ENCODE results near the gene ADCY7.
"Not testable (repeated sequence)": the region's sequence is repeated elsewhere in the genome, so short reads cannot be mapped to it uniquely, and the experiment has no call there.

ADCY7 gene

GRCh38 chr16:50229149-50229726, 37.1 kb upstream of the ADCY7 start:
- POLR2A ChIA-PET: no interaction called here

GRCh38 chr16:50234771-50235556, 31.4 kb upstream of the ADCY7 start:
- ChIA-PET POLR2A (no interaction called here), CTCF (no interaction called here)
- no peak for TF ChIP-seq PKNOX1 (IDR thresholded peaks at IDR 0.05)
- TF ChIP-seq ELF4 (IDR thresholded peaks at IDR 0.05): no peak
- no peak for TF ChIP-seq CTBP1 (IDR thresholded peaks at IDR 0.05; ENCODE audit: borderline replicate concordance)
- TF ChIP-seq FOXK2 (IDR thresholded peaks at IDR 0.05): no peak
- no peak for TF ChIP-seq TARDBP (IDR thresholded peaks at IDR 0.05)
- no peak for TF ChIP-seq ZNF384 (IDR thresholded peaks at IDR 0.05)
- DNase-seq (ENCODE audit: extremely low spot score): no peak

More at GRCh38 chr16:50229149-50229726, 37.1 kb upstream of the ADCY7 start:
- TF ChIP-seq FOXM1 (IDR thresholded peaks at IDR 0.05; ENCODE audit: borderline replicate concordance): no peak
- no peak for TF ChIP-seq CTBP1 (IDR thresholded peaks at IDR 0.05; ENCODE audit: borderline replicate concordance)
- no peak for TF ChIP-seq BHLHE40 (IDR thresholded peaks at IDR 0.05; ENCODE audit: borderline replicate concordance)
- TF ChIP-seq HDGF (IDR thresholded peaks at IDR 0.05; ENCODE audit: borderline replicate concordance): no peak
- TF ChIP-seq SP1 (IDR thresholded peaks at IDR 0.05): no peak
- no peak for TF ChIP-seq PKNOX1 (IDR thresholded peaks at IDR 0.05)
- no peak for TF ChIP-seq TARDBP (IDR thresholded peaks at IDR 0.05)
- no peak for TF ChIP-seq SUZ12 (IDR thresholded peaks at IDR 0.05)
- no peak for TF ChIP-seq NFRKB (IDR thresholded peaks at IDR 0.05)
- TF ChIP-seq FOXA1 (IDR thresholded peaks at IDR 0.05): no peak
- no peak for TF ChIP-seq LEF1 (IDR thresholded peaks at IDR 0.05; ENCODE audit: borderline replicate concordance)
- CTCF ChIA-PET: no interaction called here
- no peak for DNase-seq (ENCODE audit: extremely low spot score)

- ChIA-PET POLR2A (no interaction called here), CTCF (no interaction called here)
- TF ChIP-seq ZNF384 (IDR thresholded peaks at IDR 0.05): no peak
- DNase-seq (ENCODE audit: extremely low spot score): no peak
These were observed 30.8 kb upstream of the ADCY7 start for GRCh38 chr16:50235581-50235980.

GRCh38 chr16:50238314-50238713, 28.0 kb upstream of the ADCY7 start:
- DNase-seq (ENCODE audit: extremely low spot score): no peak
- TF ChIP-seq LEF1 (IDR thresholded peaks at IDR 0.05; ENCODE audit: borderline replicate concordance) (no peak), SP1 (IDR thresholded peaks at IDR 0.05) (no peak), CTBP1 (IDR thresholded peaks at IDR 0.05; ENCODE audit: borderline replicate concordance) (no peak), FOXM1 (IDR thresholded peaks at IDR 0.05; ENCODE audit: borderline replicate concordance) (no peak), SUZ12 (IDR thresholded peaks at IDR 0.05) (no peak), ELF4 (IDR thresholded peaks at IDR 0.05) (no peak), ARNT (IDR thresholded peaks at IDR 0.05) (no peak), L3MBTL2 (conservative IDR thresholded peaks at IDR 0.05) (no peak)
- POLR2A ChIA-PET: no interaction called here
- CTCF ChIA-PET: no interaction called here

- TF ChIP-seq NFRKB (IDR thresholded peaks at IDR 0.05) (no peak), PKNOX1 (IDR thresholded peaks at IDR 0.05) (peak; percentile 33; the same call in 1 of the 2 replicates), ELF4 (IDR thresholded peaks at IDR 0.05) (no peak), FOXK2 (IDR thresholded peaks at IDR 0.05) (no peak), ARNT (IDR thresholded peaks at IDR 0.05) (no peak), BHLHE40 (IDR thresholded peaks at IDR 0.05; ENCODE audit: borderline replicate concordance) (no peak), SUZ12 (IDR thresholded peaks at IDR 0.05) (no peak)
- ChIA-PET POLR2A (no interaction called here), CTCF (no interaction called here)
- DNase-seq (ENCODE audit: extremely low spot score): no peak
These were observed 27.5 kb upstream of the ADCY7 start for GRCh38 chr16:50238868-50239301.

- DNase-seq (ENCODE audit: extremely low spot score); CTCF ChIA-PET; POLR2A ChIA-PET: not testable (repeated sequence)
These were observed 23.3 kb upstream of the ADCY7 start for GRCh38 chr16:50243024-50243423.

- no peak for DNase-seq (ENCODE audit: extremely low spot score)
- POLR2A ChIA-PET: no interaction called here
- CTCF ChIA-PET: no interaction called here
- TF ChIP-seq FOXK2 (IDR thresholded peaks at IDR 0.05) (no peak), PKNOX1 (IDR thresholded peaks at IDR 0.05) (no peak), L3MBTL2 (conservative IDR thresholded peaks at IDR 0.05) (no peak), BHLHE40 (IDR thresholded peaks at IDR 0.05; ENCODE audit: borderline replicate concordance) (no peak)
These were observed 22.2 kb upstream of the ADCY7 start for GRCh38 chr16:50244140-50244503.
